HCT116 (cell line): ENCODE data around the gene RUFY2.

ENCODE experiments used
- CBX3 ChIP-seq: IDR thresholded peaks from 2 replicates; pipeline ENCODE4 v1.6.1; 2012; ENCODE audit warnings: low read depth
- CTCF ChIP-seq, 3 experiments: fragments of 200-600 bp in 1 of 3; sonication (generic) in 1 of 3; IDR thresholded peaks in 2 of 3; conservative IDR thresholded peaks in 1 of 3; 2 replicates each; pipeline ENCODE4 v1.5.1; 2012 to 2017; ENCODE audit warnings: low read depth in 2 of 3, low read length in 2 of 3, antibody characterized with exemption in 1 of 3, borderline replicate concordance in 1 of 3, control low read depth in 1 of 3, mild to moderate bottlenecking in 1 of 3, mixed read lengths in 1 of 3, mixed run types in 1 of 3, moderate library complexity in 1 of 3; ENCODE audit not compliant: insufficient read depth in 1 of 3
- EZH2 ChIP-seq: fragments of 200-600 bp; sonication (generic); IDR thresholded peaks from 2 replicates; pipeline ENCODE4 v1.6.1; 2017; ENCODE audit warnings: antibody characterized with exemption, mixed run types
- JUND ChIP-seq: IDR thresholded peaks from 2 replicates; pipeline ENCODE4 v1.6.1; 2012
- POLR2A ChIP-seq: IDR thresholded peaks from 2 replicates; pipeline ENCODE4 v1.7.0; 2011; ENCODE audit warnings: borderline replicate concordance; ENCODE audit not compliant: insufficient read depth, insufficient read length; ENCODE audit errors: extremely low read depth
- POLR2AphosphoS5 ChIP-seq: IDR thresholded peaks from 2 replicates; pipeline ENCODE4 v1.6.1; 2011; ENCODE audit warnings: mild to moderate bottlenecking, low read depth, low read length, moderate library complexity
- REST ChIP-seq: IDR thresholded peaks from 2 replicates; pipeline ENCODE4 v1.6.1; 2012; ENCODE audit warnings: low read depth

DNA sequence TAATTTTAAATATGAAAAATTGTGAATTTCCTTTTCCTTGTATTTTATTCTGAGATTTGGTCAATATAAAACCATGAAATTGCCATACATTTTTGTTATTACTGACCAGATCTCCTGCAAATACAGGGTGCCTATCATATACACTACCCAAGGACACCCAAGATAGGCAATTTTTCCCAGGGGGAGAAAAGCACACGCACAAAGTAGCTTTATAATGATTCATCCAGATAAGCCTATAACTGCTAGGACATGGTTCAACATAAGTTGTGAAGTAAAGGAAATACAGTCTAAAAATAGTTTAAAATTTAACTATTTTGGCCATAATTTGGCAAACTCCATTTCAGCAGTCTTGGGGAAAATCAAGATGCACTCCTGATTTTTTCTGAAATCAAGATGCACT lies 4.8 kb downstream of the RUFY2 start:
- TF ChIP-seq EZH2 (no peak), CTCF (IDR thresholded peaks at IDR 0.05 in 2 of 3, conservative IDR thresholded peaks at IDR 0.05 in 1 of 3; ENCODE audit: borderline replicate concordance in 1 of 3, insufficient read depth in 1 of 3, low read depth in 2 of 3, low read length in 2 of 3) (no peak), POLR2A (no peak), CBX3 (no peak), REST (no peak), POLR2AphosphoS5 (no peak), JUND (no peak)
